GM19372 (cell line): ENCODE measurements around the gene PHKG1.
"Not testable (repeated sequence)": the region's sequence is repeated elsewhere in the genome, so short reads cannot be mapped to it uniquely, and the experiment has no call there.

ENCODE experiments used
- ATAC-seq: cut with Tn5 transposase; IDR thresholded peaks from one replicate; pipeline ENCODE4 v1.9.1; 2021; ENCODE audit warnings: mild to moderate bottlenecking, low read depth, moderate library complexity; ENCODE audit not compliant: unreplicated experiment

The PHKG1 gene

GRCh38 chr7:56092789-56093531 lies at the start of gene PHKG1:
TSS of gene PHKG1 (minus strand) at chr7:56092952. CDS start at chr7:56088941, 4,011 bp downstream.
- ATAC-seq, result no peak

GRCh38 chr7:56131062-56131461 lies 38.3 kb upstream of the PHKG1 start:
- ATAC-seq, result not testable (repeated sequence)

GRCh38 chr7:56127241-56127975 lies 34.7 kb upstream of the PHKG1 start:
- ATAC-seq, result no peak

GRCh38 chr7:56125831-56126230 lies 33.1 kb upstream of the PHKG1 start:
- ATAC-seq, result no peak

GRCh38 chr7:56124981-56125380 lies 32.2 kb upstream of the PHKG1 start:
- no peak for ATAC-seq

GRCh38 chr7:56121440-56121839 lies 28.7 kb upstream of the PHKG1 start:
- no peak for ATAC-seq

GRCh38 chr7:56115852-56116538 lies 23.2 kb upstream of the PHKG1 start, which contains the start of gene NUPR2:
TSS of gene NUPR2 (minus strand) at chr7:56116417. CDS start at chr7:56116314, 103 bp downstream.
- ATAC-seq, result no peak

GRCh38 chr7:56112244-56112643 lies 19.5 kb upstream of the PHKG1 start:
- not testable (repeated sequence) for ATAC-seq

GRCh38 chr7:56110611-56111010 lies 17.9 kb upstream of the PHKG1 start:
- no peak for ATAC-seq

GRCh38 chr7:56107954-56108258 lies 15.2 kb upstream of the PHKG1 start:
- no peak for ATAC-seq

GRCh38 chr7:56106108-56107073 lies 13.6 kb upstream of the PHKG1 start, which contains the start of gene CHCHD2:
TSS of gene CHCHD2 (minus strand) at chr7:56106476. CDS start at chr7:56106413, 63 bp downstream.
- ATAC-seq, result peak; percentile 99

- no peak for ATAC-seq
Measured at GRCh38 chr7:56105508-56105907, 12.8 kb upstream of the PHKG1 start.

- not testable (repeated sequence) for ATAC-seq
Measured at GRCh38 chr7:56104138-56104537, 11.4 kb upstream of the PHKG1 start.

- no peak for ATAC-seq
Measured at GRCh38 chr7:56099653-56100052, 6.9 kb upstream of the PHKG1 start.

GRCh38 chr7:56098187-56099008 lies 5.6 kb upstream of the PHKG1 start:
- ATAC-seq, result not testable (repeated sequence)

- ATAC-seq, result no peak
Measured at GRCh38 chr7:56097700-56098099, 4.9 kb upstream of the PHKG1 start.

- ATAC-seq, result not testable (repeated sequence)
Measured at GRCh38 chr7:56092388-56092787, 364 bp downstream of the PHKG1 start.

- no peak for ATAC-seq
Measured at GRCh38 chr7:56091591-56091990, 1.2 kb downstream of the PHKG1 start.

GRCh38 chr7:56087445-56087844 lies 5.3 kb downstream of the PHKG1 start:
- no peak for ATAC-seq
